ENCODE data around the gene QRSL1.

QRSL1 gene

DNA sequence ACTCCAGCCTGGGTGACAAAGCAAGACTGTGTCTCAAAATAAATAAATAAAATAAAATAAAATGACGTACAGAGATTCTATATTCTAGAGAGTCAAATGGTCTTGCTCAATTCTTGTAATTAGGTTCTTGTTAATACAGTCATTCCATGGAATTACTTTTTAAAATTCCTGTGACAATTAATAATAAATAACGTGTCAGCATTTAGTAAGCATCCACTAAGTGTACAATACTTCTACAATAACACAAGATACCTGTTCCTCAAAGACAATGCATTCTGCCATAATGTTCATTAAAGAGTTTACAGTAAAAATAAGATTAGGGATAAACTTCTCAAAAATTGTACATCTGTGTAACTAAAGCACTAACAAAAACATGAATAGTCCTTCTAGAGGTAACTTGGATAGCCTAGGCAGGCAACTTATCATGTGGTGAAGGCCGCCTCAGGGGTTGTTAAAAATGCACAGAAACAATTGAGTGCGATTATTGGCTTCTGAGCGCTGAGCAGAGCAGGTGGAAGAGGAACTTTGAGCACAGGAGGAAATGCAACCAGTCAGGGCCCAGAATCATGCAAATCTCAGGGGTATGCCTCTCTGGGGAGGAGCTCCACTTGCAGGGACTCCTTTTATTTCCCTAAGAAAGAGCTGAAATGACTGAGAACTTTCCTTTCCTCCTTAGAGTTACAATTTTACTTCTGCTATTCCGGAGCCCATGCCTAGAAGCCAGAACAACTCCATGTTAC, 37.1 kb downstream of the QRSL1 start:
- Histone ChIP-seq H4K20me1 (ENCODE audit: low read depth, low read length) (no peaks in the 10 kb centered on the region), H3F3A (ENCODE audit: insufficient read depth) (peaks cover 35% of the 10 kb centered on the region), H3K27ac (ENCODE audit: low read depth, low read length) (peak overlapping the region; percentile 93), H3K4me2 (ENCODE audit: low read depth, low read length, poor library complexity, severe bottlenecking) (peak overlapping the region; percentile 60), H3K79me2 (ENCODE audit: insufficient read depth, low read length) (no peaks in the 10 kb centered on the region), H3K9me2 (replicated peaks; ENCODE audit: insufficient read depth, low read length) (no peaks in the 10 kb centered on the region), H3K36me3 (ENCODE audit: low read length) (peaks cover 28% of the 10 kb centered on the region), H3K9me3 (ENCODE audit: insufficient read depth, low read length) (no peaks in the 10 kb centered on the region), H2AFZ (ENCODE audit: low read depth, low read length, severe bottlenecking) (no peak overlapping the region), H3K4me3 (ENCODE audit: insufficient read depth, low read length, poor library complexity, severe bottlenecking) (no peak overlapping the region), H3K9ac (ENCODE audit: low read length) (peak overlapping the region; percentile 27; the same call in 1 of the 2 replicates), H3K27me3 (ENCODE audit: low read length) (no peaks in the 10 kb centered on the region)
- TF ChIP-seq CTCF (IDR thresholded peaks at IDR 0.05; ENCODE audit: insufficient read depth, low read length, poor library complexity, severe bottlenecking) (no peak), EZH2phosphoT487 (conservative IDR thresholded peaks at IDR 0.05; ENCODE audit: low read length) (no peak)

GRCh38 chr6:106667022-106667402, 37.6 kb downstream of the QRSL1 start:
- peak overlapping the region; percentile 60 for H3K4me2 ChIP-seq (ENCODE audit: low read depth, low read length, poor library complexity, severe bottlenecking)
- H3K36me3 ChIP-seq (ENCODE audit: low read length): peaks cover 28% of the 10 kb centered on the region
- no peak for TF ChIP-seq EZH2phosphoT487 (conservative IDR thresholded peaks at IDR 0.05; ENCODE audit: low read length)
- no peak for TF ChIP-seq CTCF (IDR thresholded peaks at IDR 0.05; ENCODE audit: insufficient read depth, low read length, poor library complexity, severe bottlenecking)
- H3K9me2 ChIP-seq (replicated peaks; ENCODE audit: insufficient read depth, low read length): no peaks in the 10 kb centered on the region
- H3K27ac ChIP-seq (ENCODE audit: low read depth, low read length): peak overlapping the region; percentile 93
- peaks cover 37% of the 10 kb centered on the region for H3F3A ChIP-seq (ENCODE audit: insufficient read depth)
- H3K27me3 ChIP-seq (ENCODE audit: low read length): no peaks in the 10 kb centered on the region
- no peaks in the 10 kb centered on the region for H4K20me1 ChIP-seq (ENCODE audit: low read depth, low read length)
- H3K4me3 ChIP-seq (ENCODE audit: insufficient read depth, low read length, poor library complexity, severe bottlenecking): no peak overlapping the region
- H3K9ac ChIP-seq (ENCODE audit: low read length): peak overlapping the region; percentile 27; the same call in 1 of the 2 replicates
- H3K79me2 ChIP-seq (ENCODE audit: insufficient read depth, low read length): no peaks in the 10 kb centered on the region
- H3K9me3 ChIP-seq (ENCODE audit: insufficient read depth, low read length): no peaks in the 10 kb centered on the region
- H2AFZ ChIP-seq (ENCODE audit: low read depth, low read length, severe bottlenecking): no peak overlapping the region

DNA sequence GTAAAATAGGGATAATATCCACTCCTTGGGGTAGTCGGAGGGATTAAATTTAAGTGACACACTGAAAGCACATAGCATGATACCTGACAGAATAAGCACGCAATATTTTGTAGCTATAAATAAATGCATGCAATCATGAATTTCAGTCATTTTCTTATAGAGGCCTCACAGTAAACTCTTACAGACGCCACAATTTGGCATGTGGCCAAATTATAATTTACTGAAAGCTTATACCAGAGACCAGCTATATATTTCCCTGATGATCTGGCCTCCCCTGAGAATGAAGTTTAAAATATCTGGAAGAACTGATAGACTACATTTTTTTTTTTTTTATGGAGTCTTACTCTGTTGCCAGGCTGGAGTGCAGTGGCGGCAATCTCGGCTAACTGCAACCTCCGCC, 40.9 kb downstream of the QRSL1 start:
- Histone ChIP-seq H3K9ac (ENCODE audit: low read length) (no peak overlapping the region), H3K9me3 (ENCODE audit: insufficient read depth, low read length) (no peaks in the 10 kb centered on the region), H3K9me2 (replicated peaks; ENCODE audit: insufficient read depth, low read length) (no peaks in the 10 kb centered on the region), H3K36me3 (ENCODE audit: low read length) (peaks cover 9% of the 10 kb centered on the region), H3K27me3 (ENCODE audit: low read length) (no peaks in the 10 kb centered on the region), H2AFZ (ENCODE audit: low read depth, low read length, severe bottlenecking) (no peak overlapping the region), H4K20me1 (ENCODE audit: low read depth, low read length) (no peaks in the 10 kb centered on the region), H3K4me3 (ENCODE audit: insufficient read depth, low read length, poor library complexity, severe bottlenecking) (no peak overlapping the region), H3K79me2 (ENCODE audit: insufficient read depth, low read length) (no peaks in the 10 kb centered on the region), H3K4me2 (ENCODE audit: low read depth, low read length, poor library complexity, severe bottlenecking) (no peak overlapping the region), H3F3A (ENCODE audit: insufficient read depth) (peaks cover 30% of the 10 kb centered on the region), H3K27ac (ENCODE audit: low read depth, low read length) (no peak overlapping the region)
- TF ChIP-seq EZH2phosphoT487 (conservative IDR thresholded peaks at IDR 0.05; ENCODE audit: low read length) (no peak), CTCF (IDR thresholded peaks at IDR 0.05; ENCODE audit: insufficient read depth, low read length, poor library complexity, severe bottlenecking) (no peak)

Data from SU-DHL-6 (cell line).